Heart right ventricle (tissue), 16 donors: ENCODE data around the gene ZNF714. TPM values are rescaled to one million over a fixed set of nuclear protein-coding genes. Genes with fewer than 3 reads are reported as not detected.

Experiments used
- ATAC-seq, 8 donors: fragments of 200-7000 bp; cut with Tn5 transposase; one replicate each; pipeline ENCODE4 v1.9.1; 2020; ENCODE audit warnings: mild to moderate bottlenecking in 8 of 8, moderate library complexity in 8 of 8, moderate number of reproducible peaks in 1 of 8
- DNase-seq, 2 donors: peaks; one replicate each; pipeline ENCODE4 v3.0.0-alpha.2; 2020
- H3K27ac ChIP-seq, 10 donors: fragments of 200-600 bp; sonication (generic) in 2 of 10; one replicate each; pipeline versions ENCODE4 v1.5.0 to v1.8.0; 2020 to 2022; ENCODE audit warnings: mild to moderate bottlenecking in 3 of 10
- H3K27me3 ChIP-seq, 7 donors: fragments of 200-600 bp; one replicate each; pipeline ENCODE4 v1.8.0; 2021 to 2022; ENCODE audit warnings: mild to moderate bottlenecking in 2 of 7
- H3K36me3 ChIP-seq, 9 donors: fragments of 200-600 bp; sonication (generic) in 1 of 9; one replicate each; pipeline versions ENCODE4 v1.5.0 to v1.8.0; 2020 to 2022; ENCODE audit warnings: mild to moderate bottlenecking in 2 of 9
- H3K4me1 ChIP-seq, 9 donors: fragments of 200-600 bp; sonication (generic) in 1 of 9; one replicate each; pipeline versions ENCODE4 v1.5.0 to v1.8.0; 2020 to 2022; ENCODE audit warnings: mild to moderate bottlenecking in 4 of 9
- H3K4me3 ChIP-seq, 10 donors: fragments of 200-600 bp; sonication (generic) in 2 of 10; one replicate each; pipeline versions ENCODE4 v1.5.0 to v1.8.0; 2020 to 2022; ENCODE audit warnings: mild to moderate bottlenecking in 7 of 10, moderate library complexity in 2 of 10
- H3K9me3 ChIP-seq, 11 donors: fragments of 200-600 bp in 10 of 11; sonication (generic) in 2 of 11; one replicate each; pipeline versions ENCODE4 v1.5.0 to v1.8.0; 2013 to 2022; ENCODE audit warnings: mild to moderate bottlenecking in 2 of 11, control low read depth in 1 of 11, moderate library complexity in 1 of 11
- CTCF ChIP-seq, 9 donors: fragments of 200-600 bp; sonication (generic) in 2 of 9; IDR thresholded peaks; one replicate each; pipeline versions ENCODE4 v1.5.0 to v1.8.0; 2021 to 2022; ENCODE audit warnings: antibody characterized with exemption in 9 of 9, mild to moderate bottlenecking in 5 of 9, moderate library complexity in 1 of 9
- WGBS, 2 donors: extraction: QIAGEN DNeasy Blood & Tissue Kit; methylation state at CpG; one replicate each; pipeline ENCODE4 v1.1.7; 2013; ENCODE audit warnings: inconsistent platforms in 1 of 2; 5-methylcytosine and 5-hydroxymethylcytosine counted together
- intact Hi-C, 10 donors: fragments of 100-400 bp; cut with DNase I; formaldehyde crosslinking; loops; one replicate each; pipeline versions ENCODE4 v1.11.1 to v1.14.2; 2022
- polyA plus RNA-seq, 2 donors: library from polyadenylated mRNA; stranded (reverse); fragments of 200-250 nt; gene quantifications; one replicate each; pipeline ENCODE4 v1.2.3, GENCODE V29; 2013
- total RNA-seq, 10 donors: library from RNA; stranded (reverse); fragmentation: NEBNext Ultra II Directional in 3 of 10; extraction: Animal tissue kit (Norgen Biotek cat#: 25700) in 3 of 10; gene quantifications; one replicate each; pipeline versions ENCODE4 v1.2.1 to v1.2.4, GENCODE V29; 2021 to 2023
- donor health status: Arrhythmogenic right ventricular cardiomyopathy.
- donor health status: ischemic (EF 13 %, LVEDD 7.1; RV severe dilation, severe dysfunction).
- donor health status: healthy with polysubstance abuse.
- donor health status: DM: no; HTN: yes; CAD: no.
- donor health status: DM: no; HTN: no; CAD: no.
- donor health status: ischemic (EF 25% LVEDD 6.9; RV normal size, moderate dysfunction).
- donor health status: ischemic (EF 25% LVEDD 5.7; RV mildly dilated, moderate dysfunction).
- donor health status: healthy.
- donor health status: DM: yes; HTN: yes; CAD: no.
- donor health status: Ischemic cardiomyopathy.
- donor health status: ischemic (EF 35%, LVEDD 5.7; RV mildly dilated, moderate dysfunction).
- donor health status: nonischemic (EF 11% LVEDD 7.7; RV severe dilation, severe dysfunction).
- donor health status: DM: yes; HTN: yes; CAD: no.
- donor health status: PGD.
- donor health status: ischemic (EF 29% LVEDD 5.4; RV normal size, mild dysfunction).
- donor health status: nonischemic (EF 23%, LVEDD 6.1; RV moderate dilation, normal function).

ZNF714 gene
- total and polyA plus RNA-seq, 12 donors = 0.80 to 6.1 (median 3.5) TPM

- TF ChIP-seq CTCF (IDR thresholded peaks at IDR 0.05) = no peak
- no peak for DNase-seq
- Histone ChIP-seq H3K9me3 (peaks cover 0 to 27% (median 0%) of the 10 kb centered on the region in 11 donors), H3K4me3 (no peak overlapping the region), H3K27me3 (no peaks in the 10 kb centered on the region), H3K36me3 (no peaks in the 10 kb centered on the region), H3K27ac (no peak overlapping the region), H3K4me1 (peaks cover 0 to 8% (median 0%) of the 10 kb centered on the region in 9 donors)
- ATAC-seq = no peak
- intact Hi-C loops = no loop called here
Measured at GRCh38 chr19:21126078-21126477, 44.1 kb downstream of the ZNF714 start.

- H3K9me3 ChIP-seq = peaks cover 0 to 26% (median 0%) of the 10 kb centered on the region in 11 donors
- 27 to 46% methylated on average over 2 of the region's 2 CpGs for WGBS, 2 donors
- H3K27ac ChIP-seq = no peak overlapping the region
- no peak for TF ChIP-seq CTCF (IDR thresholded peaks at IDR 0.05)
- H3K36me3 ChIP-seq = no peaks in the 10 kb centered on the region
- ATAC-seq (no peak), DNase-seq (no peak)
- H3K27me3 ChIP-seq = no peaks in the 10 kb centered on the region
- H3K4me1 ChIP-seq = peaks cover 0 to 8% (median 0%) of the 10 kb centered on the region in 9 donors
- intact Hi-C loops = no loop called here
- H3K4me3 ChIP-seq = no peak overlapping the region
Measured at GRCh38 chr19:21127001-21127400, 45.0 kb downstream of the ZNF714 start.

- 35 to 43% methylated on average over 4 of the region's 4 CpGs for WGBS, 2 donors
- H3K36me3 ChIP-seq = no peaks in the 10 kb centered on the region
- no peak overlapping the region for H3K27ac ChIP-seq
- H3K4me1 ChIP-seq = peaks cover 0 to 8% (median 0%) of the 10 kb centered on the region in 9 donors
- no peak overlapping the region for H3K4me3 ChIP-seq
- intact Hi-C loops = no loop called here
- no peak for DNase-seq
- no peak for TF ChIP-seq CTCF (IDR thresholded peaks at IDR 0.05)
- H3K9me3 ChIP-seq = peaks cover 0 to 17% (median 0%) of the 10 kb centered on the region in 11 donors
- ATAC-seq = no peak
- H3K27me3 ChIP-seq = no peaks in the 10 kb centered on the region
Measured at GRCh38 chr19:21127898-21128297, 45.9 kb downstream of the ZNF714 start.

GRCh38 chr19:21128901-21129698 lies 47.1 kb downstream of the ZNF714 start:
- ATAC-seq = peak in 1 of 8 donors; percentile 28
- Histone ChIP-seq H3K9me3 (peaks cover 0 to 11% (median 0%) of the 10 kb centered on the region in 11 donors), H3K4me1 (peaks cover 0 to 8% (median 0%) of the 10 kb centered on the region in 9 donors), H3K36me3 (no peaks in the 10 kb centered on the region), H3K27ac (no peak overlapping the region), H3K4me3 (no peak overlapping the region), H3K27me3 (no peaks in the 10 kb centered on the region)
- DNase-seq = no peak
- no peak for TF ChIP-seq CTCF (IDR thresholded peaks at IDR 0.05)
- 68 to 77% methylated on average over 6 of the region's 6 CpGs for WGBS, 2 donors
- intact Hi-C loops = no loop called here
